ENCODE data around the gene SNRPB.
A peak's percentile ranks its signal among the peaks of the same experiment; 100 is the strongest.

The SNRPB gene

GRCh38 chr20:2429051-2429450, 41.5 kb downstream of the SNRPB start:
- H3K4me3 ChIP-seq (ENCODE audit: low read depth, low read length), result no peak overlapping the region
- DNase-seq (ENCODE audit: low read depth), result no peak
- TF ChIP-seq, protein P1, sequence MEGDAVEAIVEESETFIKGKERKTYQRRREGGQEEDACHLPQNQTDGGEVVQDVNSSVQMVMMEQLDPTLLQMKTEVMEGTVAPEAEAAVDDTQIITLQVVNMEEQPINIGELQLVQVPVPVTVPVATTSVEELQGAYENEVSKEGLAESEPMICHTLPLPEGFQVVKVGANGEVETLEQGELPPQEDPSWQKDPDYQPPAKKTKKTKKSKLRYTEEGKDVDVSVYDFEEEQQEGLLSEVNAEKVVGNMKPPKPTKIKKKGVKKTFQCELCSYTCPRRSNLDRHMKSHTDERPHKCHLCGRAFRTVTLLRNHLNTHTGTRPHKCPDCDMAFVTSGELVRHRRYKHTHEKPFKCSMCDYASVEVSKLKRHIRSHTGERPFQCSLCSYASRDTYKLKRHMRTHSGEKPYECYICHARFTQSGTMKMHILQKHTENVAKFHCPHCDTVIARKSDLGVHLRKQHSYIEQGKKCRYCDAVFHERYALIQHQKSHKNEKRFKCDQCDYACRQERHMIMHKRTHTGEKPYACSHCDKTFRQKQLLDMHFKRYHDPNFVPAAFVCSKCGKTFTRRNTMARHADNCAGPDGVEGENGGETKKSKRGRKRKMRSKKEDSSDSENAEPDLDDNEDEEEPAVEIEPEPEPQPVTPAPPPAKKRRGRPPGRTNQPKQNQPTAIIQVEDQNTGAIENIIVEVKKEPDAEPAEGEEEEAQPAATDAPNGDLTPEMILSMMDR (IDR thresholded peaks at IDR 0.05; ENCODE audit: low read depth, low read length, missing control alignments), result no peak
- in situ Hi-C loops (cut with HindIII; ENCODE audit: low sequenced_read_pairs), result no loop called here

DNA sequence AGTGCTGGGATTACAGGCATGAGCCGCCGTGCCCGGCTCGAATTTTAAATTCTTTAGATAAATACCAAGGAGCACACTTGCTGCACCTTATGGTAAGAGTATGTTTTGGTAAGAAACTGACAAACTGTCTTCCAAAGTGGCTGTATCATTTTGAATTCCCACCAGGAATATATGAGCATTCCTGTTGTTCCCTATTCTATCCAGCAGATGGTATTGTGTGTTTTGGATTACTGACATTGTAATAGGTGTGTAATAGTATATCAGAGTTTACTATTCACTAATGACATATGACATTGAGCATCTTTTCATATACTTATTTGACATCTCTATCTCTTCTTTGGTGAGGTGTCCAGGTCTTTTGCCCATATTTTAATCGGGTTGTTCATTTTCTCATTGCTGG, 49.3 kb downstream of the SNRPB start:
- TF ChIP-seq, protein P1 (IDR thresholded peaks at IDR 0.05; ENCODE audit: low read depth, low read length, missing control alignments), result peak; percentile 10
- in situ Hi-C loops (cut with HindIII; ENCODE audit: low sequenced_read_pairs), result no loop called here
- H3K4me3 ChIP-seq (ENCODE audit: low read depth, low read length), result no peak overlapping the region
- DNase-seq (ENCODE audit: low read depth), result no peak

- H3K4me3 ChIP-seq (ENCODE audit: low read depth, low read length), result no peak overlapping the region
- in situ Hi-C loops (cut with HindIII; ENCODE audit: low sequenced_read_pairs), result no loop called here
- no peak for DNase-seq (ENCODE audit: low read depth)
- TF ChIP-seq, protein P1 (IDR thresholded peaks at IDR 0.05; ENCODE audit: low read depth, low read length, missing control alignments), result no peak
Measured at GRCh38 chr20:2420510-2420909, 50.1 kb downstream of the SNRPB start.

- in situ Hi-C loops (cut with HindIII; ENCODE audit: low sequenced_read_pairs), result loop anchor here (5.0 kb wide), 1 partner anchor 101 kb away; no protein-coding TSS in a partner anchor
- no peak overlapping the region for H3K4me3 ChIP-seq (ENCODE audit: low read depth, low read length)
- no peak for DNase-seq (ENCODE audit: low read depth)
- TF ChIP-seq, protein P1 (IDR thresholded peaks at IDR 0.05; ENCODE audit: low read depth, low read length, missing control alignments), result no peak
Measured at GRCh38 chr20:2418388-2418787, 52.2 kb downstream of the SNRPB start.

GRCh38 chr20:2417213-2417541, 53.4 kb downstream of the SNRPB start:
- in situ Hi-C loops (cut with HindIII; ENCODE audit: low sequenced_read_pairs), result loop anchor here (5.0 kb wide), 1 partner anchor 100 kb away; no protein-coding TSS in a partner anchor

GRCh38 chr20:2416541-2417212, 53.9 kb downstream of the SNRPB start:
- in situ Hi-C loops (cut with HindIII; ENCODE audit: low sequenced_read_pairs), result loop anchor here (5.0 kb wide), 1 partner anchor 99 kb away; no protein-coding TSS in a partner anchor
- TF ChIP-seq, protein P1 (IDR thresholded peaks at IDR 0.05; ENCODE audit: low read depth, low read length, missing control alignments), result no peak
- H3K4me3 ChIP-seq (ENCODE audit: low read depth, low read length), result no peak overlapping the region
- DNase-seq (ENCODE audit: low read depth), result no peak

More at GRCh38 chr20:2417213-2417541, 53.4 kb downstream of the SNRPB start:
- TF ChIP-seq, protein P1 (IDR thresholded peaks at IDR 0.05; ENCODE audit: low read depth, low read length, missing control alignments), result no peak
- no peak overlapping the region for H3K4me3 ChIP-seq (ENCODE audit: low read depth, low read length)
- no peak for DNase-seq (ENCODE audit: low read depth)
